HFFc6 (cell line): Measurements from ENCODE around the gene MED22. TPM values are rescaled to one million over a fixed set of nuclear protein-coding genes. Genes with fewer than 3 reads are reported as not detected.

ENCODE experiments used
- DNase-seq: peaks from one replicate; pipeline ENCODE4 v3.0.0-alpha.2; 2018
- H3K27ac Mint-ChIP-seq: 2 replicates; pipeline ENCODE4 v1.8.0; 2020; ENCODE audit warnings: mild to moderate bottlenecking, mixed read lengths
- H3K27me3 Mint-ChIP-seq: 2 replicates; pipeline ENCODE4 v1.8.0; 2021; ENCODE audit warnings: mild to moderate bottlenecking, moderate library complexity, mixed read lengths; ENCODE audit not compliant: insufficient read depth
- H3K36me3 Mint-ChIP-seq: 2 replicates; pipeline ENCODE4 v1.8.0; 2021; ENCODE audit warnings: low read depth, mixed read lengths
- H3K4me1 Mint-ChIP-seq: 2 replicates; pipeline ENCODE4 v1.8.0; 2020; ENCODE audit warnings: low read depth, mixed read lengths
- H3K4me3 Mint-ChIP-seq: 2 replicates; pipeline ENCODE4 v1.8.0; 2020; ENCODE audit warnings: mild to moderate bottlenecking, moderate library complexity, mixed read lengths
- H3K9me3 Mint-ChIP-seq: 2 replicates; pipeline ENCODE4 v1.8.0; 2020; ENCODE audit warnings: mild to moderate bottlenecking, mixed read lengths
- CTCF ChIP-seq: fragments of 200-600 bp; sonication (generic); IDR thresholded peaks from 2 replicates; pipeline ENCODE4 v1.5.0; 2021; ENCODE audit warnings: antibody characterized with exemption, mild to moderate bottlenecking
- total RNA-seq, 6 experiments: library from RNA; stranded (reverse); fragmentation: NEBNext Ultra II Directional; extraction: Animal tissue kit (Norgen Biotek cat#: 25700); gene quantifications; 2 replicates in 1 of 6; 3 replicates in 5 of 6; pipeline ENCODE4 v1.2.3, GENCODE V29; 2021

The MED22 gene
- total RNA-seq, 6 experiments from 2014 or later, result 17.9 to 22.3 (median 20.8) TPM

- Mint-ChIP-seq H3K4me1 (no peaks in the 10 kb centered on the region), H3K27me3 (peaks cover 26% of the 10 kb centered on the region), H3K9me3 (peaks cover 28% of the 10 kb centered on the region), H3K36me3 (peaks cover 18% of the 10 kb centered on the region; the same call in 1 of the 2 replicates), H3K4me3 (no peak overlapping the region), H3K27ac (no peak overlapping the region)
- no peak for DNase-seq
- no peak for TF ChIP-seq CTCF
Measured at GRCh38 chr9:133294257-133294656, 53.7 kb downstream of the MED22 start.

- H3K4me1 Mint-ChIP-seq, result peaks cover 5% of the 10 kb centered on the region; the same call in 1 of the 2 replicates
- TF ChIP-seq CTCF, result no peak
- DNase-seq, result no peak
- peaks cover 36% of the 10 kb centered on the region for H3K9me3 Mint-ChIP-seq
- peaks cover 18% of the 10 kb centered on the region; the same call in 1 of the 2 replicates for H3K36me3 Mint-ChIP-seq
- H3K4me3 Mint-ChIP-seq, result no peak overlapping the region
- H3K27me3 Mint-ChIP-seq, result peaks cover 19% of the 10 kb centered on the region; the same call in 1 of the 2 replicates
- H3K27ac Mint-ChIP-seq, result no peak overlapping the region
Measured at GRCh38 chr9:133290751-133291302, 57.1 kb downstream of the MED22 start.

Other genes starting within 250 kb of the MED22 start
- 10 to 100 TPM; 12.1 to 15.8 (median 14.8) TPM for gene RALGDS, start 226.9 kb downstream of the MED22 start, total RNA-seq
- gene GBGT1, start 184.2 kb downstream of the MED22 start, total RNA-seq, result 1 to 10 TPM; 1.1 to 2.8 (median 1.7) TPM
- gene OBP2B, start 138.9 kb downstream of the MED22 start, total RNA-seq, result not detected
- gene ABO, start 72.9 kb downstream of the MED22 start, total RNA-seq, result not detected
- 10 to 100 TPM; 11.2 to 19.3 (median 13.5) TPM for gene SURF6, start 11.9 kb downstream of the MED22 start, total RNA-seq
- gene RPL7A, start 87 bp upstream of the MED22 start, total RNA-seq, result 1,000 to 10,000 TPM; 2,011 to 2,156 (median 2,046) TPM
- gene SURF1, start 8.4 kb upstream of the MED22 start, total RNA-seq, result 10 to 100 TPM; 25.3 to 29.1 (median 26.8) TPM
- gene SURF2, start 8.4 kb upstream of the MED22 start, total RNA-seq, result 10 to 100 TPM; 16.6 to 20.9 (median 18.2) TPM
- gene SURF4, start 27.9 kb upstream of the MED22 start, total RNA-seq, result 100 to 1,000 TPM; 406 to 474 (median 417) TPM
- 1 to 10 TPM in 2 of 6 experiments, under 1 TPM in 4; 0.46 to 1.4 (median 0.68) TPM for gene STKLD1, start 28.2 kb upstream of the MED22 start, total RNA-seq
- gene REXO4, start 69.9 kb upstream of the MED22 start, total RNA-seq, result 10 to 100 TPM; 20.4 to 26.3 (median 23.5) TPM
- 1 to 10 TPM in 1 of 6 experiments, under 1 TPM in 5; 0.41 to 1.2 (median 0.74) TPM for gene ADAMTS13, start 74.2 kb upstream of the MED22 start, total RNA-seq
- 1 to 10 TPM; 5.0 to 9.1 (median 6.7) TPM for gene CACFD1, start 111.8 kb upstream of the MED22 start, total RNA-seq
- gene SLC2A6, start 131.0 kb upstream of the MED22 start, total RNA-seq, result 10 to 100 TPM in 5 of 6 experiments, 1 to 10 TPM in 1; 9.4 to 12.6 (median 11.3) TPM
- not detected for gene MYMK, start 176.8 kb upstream of the MED22 start, total RNA-seq
- under 1 TPM in 3 of 6 experiments, not detected in 3; 0.05 to 0.07 (median 0.06) TPM for gene ADAMTSL2, start 186.6 kb upstream of the MED22 start, total RNA-seq